NCI-H2196 (cell line): ENCODE data around the gene DCTPP1.

Experiments
- DNase-seq: peaks from one replicate; lab custom pipeline; 2025; ENCODE audit not compliant: unreplicated experiment; lab: John Stamatoyannopoulos, UW

DCTPP1 gene

GRCh38 chr16:30382111-30382881, 47.5 kb downstream of the DCTPP1 start, which contains the start of gene SEPTIN1:
Gene SEPTIN1, minus strand, starts transcription at chr16:30382561. Its CDS starts 19 bp downstream, at chr16:30382542.
- DNase-seq = no peak

GRCh38 chr16:30381291-30382041, 48.4 kb downstream of the DCTPP1 start:
- DNase-seq = no peak

- DNase-seq = no peak
These were observed 49.0 kb downstream of the DCTPP1 start for GRCh38 chr16:30380803-30381208.

- DNase-seq = no peak
These were observed 49.6 kb downstream of the DCTPP1 start for GRCh38 chr16:30380072-30380802.

GRCh38 chr16:30379158-30379783, 50.6 kb downstream of the DCTPP1 start:
- no peak for DNase-seq

- peak; percentile 99 for DNase-seq
These were observed 51.3 kb downstream of the DCTPP1 start for GRCh38 chr16:30378236-30379157.

- peak; percentile 88 for DNase-seq
These were observed 52.0 kb downstream of the DCTPP1 start for GRCh38 chr16:30377812-30378235.

GRCh38 chr16:30377050-30377811, 52.6 kb downstream of the DCTPP1 start:
- DNase-seq = no peak

GRCh38 chr16:30376461-30376902, 53.3 kb downstream of the DCTPP1 start:
- DNase-seq = no peak

GRCh38 chr16:30375864-30376263, 54.0 kb downstream of the DCTPP1 start:
- no peak for DNase-seq

- no peak for DNase-seq
These were observed 55.3 kb downstream of the DCTPP1 start, which contains the start of gene MYL11 for GRCh38 chr16:30374538-30374937. Gene MYL11, plus strand, starts transcription at chr16:30374802. Its CDS starts 56 bp downstream, at chr16:30374858.
